ENCODE results near the gene CYP17A1. TPM values are rescaled to one million over a fixed set of nuclear protein-coding genes. Genes with fewer than 3 reads are reported as not detected.
A peak's percentile ranks its signal among the peaks of the same experiment; 100 is the strongest.

CYP17A1 gene
- total RNA-seq, 4 donors from 2014 or later, result 0.83 to 3.6 (median 1.6) TPM; not detected in 1

DNA sequence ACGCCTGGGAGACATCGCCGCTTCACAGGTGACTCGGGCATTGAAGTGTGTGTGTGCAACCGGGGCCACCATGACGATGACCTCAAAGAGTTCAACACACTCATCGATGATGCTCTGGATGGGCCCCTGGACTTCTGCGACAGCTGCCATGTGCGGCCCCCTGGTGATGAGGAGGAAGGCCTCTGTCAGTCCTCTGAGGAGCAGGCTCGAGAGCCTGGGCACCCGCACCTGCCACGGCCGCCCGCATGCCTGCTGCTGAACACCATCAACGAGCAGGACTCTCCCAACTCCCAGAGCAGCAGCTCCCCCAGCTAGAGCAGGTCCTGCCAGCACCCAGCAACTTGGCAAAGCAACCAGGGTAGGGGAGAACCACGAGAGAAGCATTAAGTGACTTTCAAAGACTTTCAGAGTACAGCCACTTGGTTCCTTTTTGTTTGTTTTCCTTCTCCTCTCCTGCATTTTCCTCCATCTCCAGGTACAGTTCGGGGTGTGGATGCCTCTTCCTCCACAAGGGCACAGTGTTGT lies 24.1 kb downstream of the CYP17A1 start:
- Histone ChIP-seq H3K27me3 (no peaks in the 10 kb centered on the region), H3K9me3 (no peaks in the 10 kb centered on the region), H3K36me3 (no peaks in the 10 kb centered on the region), H3K27ac (peak overlapping the region in 1 of 2 donors; percentile 93), H3K4me3 (no peak overlapping the region), H3K4me1 (peaks cover 0 to 12% of the 10 kb centered on the region in 2 donors)
- no peak for DNase-seq
- TF ChIP-seq, protein P1, sequence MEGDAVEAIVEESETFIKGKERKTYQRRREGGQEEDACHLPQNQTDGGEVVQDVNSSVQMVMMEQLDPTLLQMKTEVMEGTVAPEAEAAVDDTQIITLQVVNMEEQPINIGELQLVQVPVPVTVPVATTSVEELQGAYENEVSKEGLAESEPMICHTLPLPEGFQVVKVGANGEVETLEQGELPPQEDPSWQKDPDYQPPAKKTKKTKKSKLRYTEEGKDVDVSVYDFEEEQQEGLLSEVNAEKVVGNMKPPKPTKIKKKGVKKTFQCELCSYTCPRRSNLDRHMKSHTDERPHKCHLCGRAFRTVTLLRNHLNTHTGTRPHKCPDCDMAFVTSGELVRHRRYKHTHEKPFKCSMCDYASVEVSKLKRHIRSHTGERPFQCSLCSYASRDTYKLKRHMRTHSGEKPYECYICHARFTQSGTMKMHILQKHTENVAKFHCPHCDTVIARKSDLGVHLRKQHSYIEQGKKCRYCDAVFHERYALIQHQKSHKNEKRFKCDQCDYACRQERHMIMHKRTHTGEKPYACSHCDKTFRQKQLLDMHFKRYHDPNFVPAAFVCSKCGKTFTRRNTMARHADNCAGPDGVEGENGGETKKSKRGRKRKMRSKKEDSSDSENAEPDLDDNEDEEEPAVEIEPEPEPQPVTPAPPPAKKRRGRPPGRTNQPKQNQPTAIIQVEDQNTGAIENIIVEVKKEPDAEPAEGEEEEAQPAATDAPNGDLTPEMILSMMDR (IDR thresholded peaks at IDR 0.05), result no peak
- TF ChIP-seq POLR2A (IDR thresholded peaks at IDR 0.05), result no peak
- intact Hi-C loops (cut with DNase I; ENCODE audit: low total_unique reads), result no loop called here

DNA sequence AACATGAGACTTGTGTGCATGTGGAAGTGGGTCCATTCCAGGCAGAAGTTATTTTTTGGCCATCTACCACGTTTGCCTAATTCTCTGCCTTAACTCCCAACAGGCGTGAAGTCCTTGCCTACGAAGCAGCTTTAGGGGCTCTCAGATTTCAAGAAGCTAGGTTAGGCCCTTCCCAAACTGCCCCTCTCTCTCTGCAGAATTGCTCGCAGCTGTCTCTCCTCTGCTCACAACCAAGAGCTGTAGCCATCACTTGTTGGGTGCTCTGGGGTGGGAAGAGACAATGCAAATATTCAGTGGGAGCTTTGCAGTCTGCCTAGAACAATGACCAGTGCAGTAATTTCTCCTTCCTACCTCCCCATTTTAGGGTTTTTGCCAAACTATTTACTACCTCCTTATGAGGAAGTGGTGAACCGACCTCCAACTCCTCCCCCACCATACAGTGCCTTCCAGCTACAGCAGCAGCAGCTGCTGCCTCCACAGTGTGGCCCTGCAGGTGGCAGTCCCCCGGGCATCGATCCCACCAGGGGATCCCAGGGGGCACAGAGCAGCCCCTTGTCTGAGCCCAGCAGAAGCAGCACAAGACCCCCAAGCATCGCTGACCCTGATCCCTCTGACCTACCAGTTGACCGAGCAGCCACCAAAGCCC lies 24.9 kb downstream of the CYP17A1 start:
- no peak for DNase-seq
- H3K4me1 ChIP-seq, result peaks cover 0 to 12% of the 10 kb centered on the region in 2 donors
- no peak for TF ChIP-seq POLR2A (IDR thresholded peaks at IDR 0.05)
- TF ChIP-seq, protein P1 (IDR thresholded peaks at IDR 0.05), result no peak
- no peaks in the 10 kb centered on the region for H3K9me3 ChIP-seq
- no peaks in the 10 kb centered on the region for H3K27me3 ChIP-seq
- H3K4me3 ChIP-seq, result no peak overlapping the region
- no peaks in the 10 kb centered on the region for H3K36me3 ChIP-seq
- peak overlapping the region in 1 of 2 donors; percentile 54 for H3K27ac ChIP-seq
- intact Hi-C loops (cut with DNase I; ENCODE audit: low total_unique reads), result no loop called here

DNA sequence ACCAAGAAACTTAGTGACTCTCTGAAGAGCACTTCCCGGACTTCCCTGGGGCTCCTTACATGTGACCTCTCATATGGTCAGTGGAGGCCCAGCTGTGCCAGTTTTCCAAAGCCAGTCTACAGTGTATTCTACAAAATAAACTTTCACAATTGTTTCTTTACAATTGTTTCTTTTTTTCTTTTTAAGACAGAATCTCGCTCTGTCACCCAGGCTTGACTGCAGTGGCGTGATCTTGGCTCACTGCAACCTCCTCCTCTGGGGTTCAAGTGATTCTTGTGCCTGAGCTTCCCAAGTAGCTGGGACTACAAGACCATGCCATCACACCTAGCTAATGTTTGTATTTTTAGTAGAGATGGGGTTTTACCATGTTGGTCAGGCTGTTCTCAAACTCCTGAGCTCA lies 25.9 kb downstream of the CYP17A1 start:
- no peaks in the 10 kb centered on the region for H3K36me3 ChIP-seq
- H3K9me3 ChIP-seq, result no peaks in the 10 kb centered on the region
- no peak for TF ChIP-seq POLR2A (IDR thresholded peaks at IDR 0.05)
- TF ChIP-seq, protein P1 (IDR thresholded peaks at IDR 0.05), result no peak
- no peak overlapping the region for H3K27ac ChIP-seq
- intact Hi-C loops (cut with DNase I; ENCODE audit: low total_unique reads), result no loop called here
- DNase-seq, result no peak
- peaks cover 0 to 12% of the 10 kb centered on the region in 2 donors for H3K4me1 ChIP-seq
- no peaks in the 10 kb centered on the region for H3K27me3 ChIP-seq
- H3K4me3 ChIP-seq, result no peak overlapping the region

DNA sequence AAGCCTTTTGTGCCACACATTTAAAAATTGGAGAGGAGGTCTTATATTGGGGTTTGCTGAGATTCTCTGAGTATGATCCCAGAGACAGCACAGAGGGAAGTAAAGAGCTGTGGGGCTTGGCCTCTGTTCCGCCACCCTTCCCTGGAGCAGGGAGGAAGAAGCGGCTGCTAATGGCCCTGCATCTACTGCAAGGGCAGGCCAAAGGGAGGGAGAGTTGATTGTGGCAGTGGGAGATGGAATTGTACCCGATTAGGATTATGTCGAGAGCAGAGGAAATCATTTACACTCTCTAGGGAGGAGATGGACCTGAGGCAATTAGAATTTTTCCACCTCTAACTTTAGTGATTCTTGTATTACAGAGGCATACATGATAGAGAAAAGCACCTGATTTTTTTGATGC lies 28.8 kb downstream of the CYP17A1 start:
- H3K27me3 ChIP-seq, result no peaks in the 10 kb centered on the region
- TF ChIP-seq, protein P1 (IDR thresholded peaks at IDR 0.05), result no peak
- TF ChIP-seq POLR2A (IDR thresholded peaks at IDR 0.05), result no peak
- H3K27ac ChIP-seq, result no peak overlapping the region
- intact Hi-C loops (cut with DNase I; ENCODE audit: low total_unique reads), result no loop called here
- no peak for DNase-seq
- H3K4me3 ChIP-seq, result no peak overlapping the region
- no peaks in the 10 kb centered on the region for H3K9me3 ChIP-seq
- H3K4me1 ChIP-seq, result peaks cover 0 to 7% of the 10 kb centered on the region in 2 donors
- H3K36me3 ChIP-seq, result no peaks in the 10 kb centered on the region

DNA sequence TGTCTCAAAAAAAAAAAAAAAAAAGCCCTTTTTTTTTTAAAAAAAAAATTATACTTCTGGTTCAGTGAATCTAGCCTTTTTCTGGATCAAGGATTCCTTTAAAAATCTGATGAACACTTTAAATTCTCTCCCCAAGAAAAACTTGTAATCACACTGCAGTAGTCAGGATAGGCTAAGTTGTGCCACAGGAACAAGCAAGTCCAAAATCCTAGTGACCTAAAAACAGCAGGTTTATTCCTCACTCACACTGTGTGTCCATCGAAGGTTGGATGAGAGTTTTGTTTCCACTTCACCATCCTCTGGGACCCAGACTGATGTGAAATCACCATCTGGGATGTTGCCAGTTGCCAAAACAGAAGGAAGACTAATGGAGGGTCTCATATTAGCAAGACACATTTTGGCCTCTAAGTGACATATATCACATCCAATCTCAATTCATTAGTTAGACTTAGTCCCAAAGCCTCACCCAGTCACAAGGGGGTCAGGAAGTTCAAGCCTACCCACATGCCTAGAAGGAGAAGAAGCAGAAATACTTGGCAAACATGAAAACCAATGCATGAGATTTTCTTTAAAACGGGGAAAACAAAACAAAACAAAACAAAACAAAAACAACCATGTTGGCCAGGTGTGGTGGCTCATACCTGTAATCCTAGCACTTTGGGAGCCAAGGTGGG lies 32.7 kb downstream of the CYP17A1 start:
- Histone ChIP-seq H3K27me3 (no peaks in the 10 kb centered on the region), H3K27ac (peak overlapping the region in 1 of 2 donors; percentile 90), H3K4me1 (peaks cover 0 to 25% of the 10 kb centered on the region in 2 donors), H3K4me3 (no peak overlapping the region), H3K36me3 (no peaks in the 10 kb centered on the region), H3K9me3 (no peaks in the 10 kb centered on the region)
- no peak for DNase-seq
- TF ChIP-seq, protein P1 (IDR thresholded peaks at IDR 0.05), result no peak
- TF ChIP-seq POLR2A (IDR thresholded peaks at IDR 0.05), result no peak
- intact Hi-C loops (cut with DNase I; ENCODE audit: low total_unique reads), result no loop called here
